IMR-90 (cell line): ENCODE data around the gene ATP5PD. TPM values are rescaled to one million over a fixed set of nuclear protein-coding genes. Genes with fewer than 3 reads are reported as not detected.
A peak's percentile ranks its signal among the peaks of the same experiment; 100 is the strongest.

Experiments used
- ATAC-seq: fragments of 200-7000 bp; cut with Tn5 transposase; 2 replicates; pipeline ENCODE4 v1.9.1; 2020; ENCODE audit warnings: low read depth, mild to moderate bottlenecking, moderate library complexity
- BruUV-seq: library from RNA; stranded (reverse); fragments of 400-500 nt; replicated peaks from 2 replicates; lab custom pipeline; 2021; lab: Mats Ljungman, UMichigan
- CTCF ChIA-PET: fragments of 300-600 bp; formaldehyde crosslinking; extraction: SDS; loops from one replicate; lab custom pipeline; 2021; ENCODE audit warnings: antibody characterized with exemption; lab: Yijun Ruan, JAX
- POLR2A ChIA-PET: fragments of 300-600 bp; sonication (Branson Sonifier 250); formaldehyde crosslinking; loops from one replicate; lab custom pipeline; 2022; ENCODE audit warnings: antibody characterized with exemption; ENCODE audit not compliant: unreplicated experiment; lab: Charles Lee
- DNase-seq: peaks from one replicate; pipeline ENCODE4 v3.0.0; 2013
- H2AFZ ChIP-seq: replicated peaks from 2 replicates; pipeline ENCODE3; 2013; ENCODE audit warnings: low read length, mild to moderate bottlenecking; ENCODE audit not compliant: poor library complexity
- H2AK5ac ChIP-seq: 2 replicates; pipeline ENCODE4 v1.6.1; 2013; ENCODE audit warnings: low read depth, low read length, inconsistent platforms
- H2AK9ac ChIP-seq: replicated peaks from 2 replicates; pipeline ENCODE3; 2013; ENCODE audit warnings: mild to moderate bottlenecking, low read depth, low read length, moderate library complexity; ENCODE audit not compliant: poor library complexity
- H2BK120ac ChIP-seq: 2 replicates; pipeline ENCODE4 v1.6.1; 2013; ENCODE audit warnings: low read depth, low read length, inconsistent platforms
- H2BK15ac ChIP-seq: 3 replicates; pipeline ENCODE4 v1.6.1; 2013; ENCODE audit warnings: low read depth, low read length, inconsistent platforms
- H2BK20ac ChIP-seq: 2 replicates; pipeline ENCODE4 v1.6.1; 2013; ENCODE audit warnings: low read depth, mild to moderate bottlenecking, inconsistent platforms, low read length, moderate library complexity
- H2BK5ac ChIP-seq: 2 replicates; pipeline ENCODE4 v1.6.1; 2013; ENCODE audit warnings: mild to moderate bottlenecking, low read depth, low read length, inconsistent platforms; ENCODE audit not compliant: poor library complexity, severe bottlenecking
- H3K14ac ChIP-seq: replicated peaks from 2 replicates; pipeline ENCODE4 v1.6.1; 2013; ENCODE audit warnings: low read depth, low read length, inconsistent platforms
- H3K18ac ChIP-seq: 2 replicates; pipeline ENCODE4 v1.6.1; 2013; ENCODE audit warnings: low read depth, low read length, control low read depth
- H3K23ac ChIP-seq: 2 replicates; pipeline ENCODE4 v1.6.1; 2013; ENCODE audit warnings: low read depth, low read length, inconsistent platforms
- H3K27ac ChIP-seq: 2 replicates; pipeline ENCODE4 v1.5.1; 2013; ENCODE audit warnings: mild to moderate bottlenecking, control low read depth, low read length; ENCODE audit not compliant: insufficient read depth
- H3K27me3 ChIP-seq: 2 replicates; pipeline ENCODE4 v1.6.1; 2013; ENCODE audit warnings: low read length; ENCODE audit not compliant: control insufficient read depth, insufficient read depth
- H3K36me3 ChIP-seq: 2 replicates; pipeline ENCODE4 v1.6.1; 2013; ENCODE audit warnings: low read length, mixed read lengths; ENCODE audit not compliant: control insufficient read depth, insufficient read depth
- H3K4ac ChIP-seq: 2 replicates; pipeline ENCODE4 v1.6.1; 2013; ENCODE audit warnings: low read depth, low read length, inconsistent platforms
- H3K4me1 ChIP-seq: 2 replicates; pipeline ENCODE4 v1.6.1; 2013; ENCODE audit warnings: low read length, mixed read lengths; ENCODE audit not compliant: control insufficient read depth, insufficient read depth
- H3K4me2 ChIP-seq: 2 replicates; pipeline ENCODE4 v1.6.1; 2013; ENCODE audit warnings: low read depth, mild to moderate bottlenecking, control low read depth, low read length, moderate library complexity
- H3K4me3 ChIP-seq: 2 replicates; pipeline ENCODE4 v1.5.1; 2013; ENCODE audit warnings: low read depth, mild to moderate bottlenecking, control low read depth, low read length, moderate library complexity; ENCODE audit not compliant: insufficient read depth
- H3K56ac ChIP-seq: 2 replicates; pipeline ENCODE4 v1.6.1; 2013; ENCODE audit warnings: low read length, inconsistent platforms; ENCODE audit not compliant: insufficient read depth; ENCODE audit errors: extremely low read depth
- H3K79me1 ChIP-seq, 2 experiments: 2 replicates each; pipeline ENCODE4 v1.6.1; 2013; ENCODE audit warnings: low read length in 2 of 2, inconsistent platforms in 1 of 2, low read depth in 1 of 2
- H3K9ac ChIP-seq: 2 replicates; pipeline ENCODE4 v1.6.1; 2013; ENCODE audit warnings: low read depth, low read length, control low read depth
- H3K9me1 ChIP-seq: 2 replicates; pipeline ENCODE4 v1.6.1; 2013; ENCODE audit warnings: low read length, inconsistent platforms; ENCODE audit not compliant: insufficient read depth
- H3K9me3 ChIP-seq: 2 replicates; pipeline ENCODE4 v1.6.1; 2013; ENCODE audit warnings: low read length; ENCODE audit not compliant: control insufficient read depth, insufficient read depth
- H4K20me1 ChIP-seq: 2 replicates; pipeline ENCODE4 v1.6.1; 2013; ENCODE audit warnings: low read length, inconsistent platforms; ENCODE audit not compliant: insufficient read depth
- H4K5ac ChIP-seq: 2 replicates; pipeline ENCODE4 v1.6.1; 2013; ENCODE audit warnings: mild to moderate bottlenecking, low read depth, low read length, control low read depth
- H4K8ac ChIP-seq, 2 experiments: 2 replicates each; pipeline ENCODE4 v1.6.1; 2013; ENCODE audit warnings: low read depth in 2 of 2, low read length in 2 of 2, control low read depth in 1 of 2, inconsistent platforms in 1 of 2
- H4K91ac ChIP-seq: 2 replicates; pipeline ENCODE4 v1.6.1; 2013; ENCODE audit warnings: low read depth, low read length, inconsistent platforms; ENCODE audit not compliant: insufficient read depth
- CTCF ChIP-seq: conservative IDR thresholded peaks from 2 replicates; pipeline ENCODE4 v1.5.1; 2012; ENCODE audit warnings: mild to moderate bottlenecking, low read depth, low read length, improper control_type of control experiment
- FOS ChIP-seq: fragments of 150-350 bp; IDR thresholded peaks from 2 replicates; pipeline ENCODE4 v1.6.1; 2016; ENCODE audit warnings: low read depth, low read length
- MAFK ChIP-seq: IDR thresholded peaks from 2 replicates; pipeline ENCODE4 v1.6.1; 2012; ENCODE audit warnings: low read depth, low read length, improper control_type of control experiment
- NFE2L2 ChIP-seq: fragments of 150-350 bp; IDR thresholded peaks from 2 replicates; pipeline ENCODE4 v1.6.1; 2016; ENCODE audit warnings: low read depth, mild to moderate bottlenecking, low read length
- RAD21 ChIP-seq: IDR thresholded peaks from 2 replicates; pipeline ENCODE4 v1.6.1; 2012; ENCODE audit warnings: low read length, improper control_type of control experiment
- USF2 ChIP-seq: fragments of 150-350 bp; IDR thresholded peaks from 2 replicates; pipeline ENCODE4 v1.6.1; 2017; ENCODE audit warnings: mild to moderate bottlenecking, antibody characterized with exemption, low read length, low read depth
- WGBS, 2 experiments: methylation state at CpG; one replicate each; pipeline versions ENCODE4 v1.1.5 to v1.1.7; 2013; ENCODE audit warnings: missing lambda C conversion rate in 2 of 2; ENCODE audit not compliant: insufficient read length in 1 of 2; ENCODE audit errors: extremely low coverage in 2 of 2; 5-methylcytosine and 5-hydroxymethylcytosine counted together
- dilution Hi-C: fragments of 300-500 bp; cut with HindIII; formaldehyde crosslinking; loops from one replicate; pipeline ENCODE4 v1.14.3; 2018; ENCODE audit warnings: low sequenced_read_pairs; ENCODE audit not compliant: unreplicated experiment
- in situ Hi-C: fragments of 300-500 bp; cut with MboI; formaldehyde crosslinking; loops from 3 replicates; pipeline ENCODE4 v1.14.3; 2019; ENCODE audit warnings: low sequenced_read_pairs, inconsistent platforms, mixed read lengths
- intact Hi-C: fragments of 100-400 bp; cut with micrococcal nuclease; formaldehyde crosslinking; loops from 2 replicates; pipeline ENCODE4 v1.10.0; 2022
- polyA plus RNA-seq, 3 experiments: library from polyadenylated mRNA; depleted of rRNA; stranded (reverse); fragments of >200 nt; gene quantifications; 2 replicates each; pipeline ENCODE4 v1.2.3, GENCODE V29; 2012; ENCODE audit warnings: low replicate concordance in 1 of 3
- total RNA-seq: library from RNA; depleted of rRNA; stranded (reverse); fragments of >200 nt; gene quantifications from 2 replicates; pipeline ENCODE4 v1.2.3, GENCODE V29; 2012

ATP5PD gene
- total and polyA plus RNA-seq, 2 of the 4 experiments (the other 2 are of a cell fraction) = 373 to 425 TPM

GRCh38 chr17:75078284-75079022, 31.7 kb upstream of the ATP5PD start:
- Histone ChIP-seq H2BK20ac (peak overlapping the region; percentile 86), H4K5ac (peak overlapping the region; percentile 2; the same call in 1 of the 2 replicates), H2BK15ac (peak overlapping the region; percentile 81; the same call in 1 of the 3 replicates), H2BK120ac (peak overlapping the region; percentile 87), H3K18ac (peak overlapping the region; percentile 57), H3K4me2 (peak overlapping the region; percentile 41), H2BK5ac (peak overlapping the region; percentile 52), H3K27me3 (no peaks in the 10 kb centered on the region), H3K14ac (peak overlapping the region; percentile 67), H4K91ac (peak overlapping the region; percentile 54), H3K9ac (no peak overlapping the region), H3K27ac (peak overlapping the region; percentile 1), H3K4me1 (peaks cover 21% of the 10 kb centered on the region), H3K79me1 (no peaks in the 10 kb centered on the region), H3K56ac (no peak overlapping the region), H4K20me1 (no peaks in the 10 kb centered on the region), H4K8ac (peak overlapping the region; percentile 71 to 77), H2AFZ (peak overlapping the region; percentile 87), H3K36me3 (no peaks in the 10 kb centered on the region), H3K4ac (peak overlapping the region; percentile 89), H2AK9ac (peak overlapping the region; percentile 79), H3K4me3 (no peak overlapping the region), H2AK5ac (peak overlapping the region; percentile 60), H3K9me1 (peaks cover 21% of the 10 kb centered on the region), H3K9me3 (no peaks in the 10 kb centered on the region), H3K23ac (peak overlapping the region; percentile 10; the same call in 1 of the 2 replicates)
- dilution Hi-C loops = no loop called here
- WGBS, 2 experiments = 86% methylated on average over 3 of the region's 17 CpGs; no CpG with 5 or more reads in 1 of the 2 experiments
- POLR2A ChIA-PET = interaction anchor here (1.1 kb wide), 1 partner anchor 32 kb away, joined by 8 read pairs; the partner anchor contains the start of gene ARMC7
- no TSS peak for BruUV-seq
- CTCF ChIA-PET = interaction anchor here (1.2 to 1.7 kb wide), 3 partner anchors 27 to 55 kb away, joined by 4 to 12 read pairs (median 4); no protein-coding TSS in a partner anchor
- in situ Hi-C loops = no loop called here
- DNase-seq (peak; percentile 78), ATAC-seq (peak; percentile 93)
- intact Hi-C loops = no loop called here
- no peak for TF ChIP-seq CTCF
- no peak for TF ChIP-seq RAD21
- 0 out of 2 replicates have a peak, but pooled peaks have one; percentile 55 for TF ChIP-seq FOS
- no peak for TF ChIP-seq MAFK
- no peak for TF ChIP-seq NFE2L2
- no peak for TF ChIP-seq USF2
